GM18498 (cell line): Measurements from ENCODE around the gene KIF6.

ENCODE experiments used
- ATAC-seq: cut with Tn5 transposase; IDR thresholded peaks from one replicate; pipeline ENCODE4 v1.9.1; 2021; ENCODE audit warnings: mild to moderate bottlenecking, moderate library complexity; ENCODE audit not compliant: unreplicated experiment

The KIF6 gene

DNA sequence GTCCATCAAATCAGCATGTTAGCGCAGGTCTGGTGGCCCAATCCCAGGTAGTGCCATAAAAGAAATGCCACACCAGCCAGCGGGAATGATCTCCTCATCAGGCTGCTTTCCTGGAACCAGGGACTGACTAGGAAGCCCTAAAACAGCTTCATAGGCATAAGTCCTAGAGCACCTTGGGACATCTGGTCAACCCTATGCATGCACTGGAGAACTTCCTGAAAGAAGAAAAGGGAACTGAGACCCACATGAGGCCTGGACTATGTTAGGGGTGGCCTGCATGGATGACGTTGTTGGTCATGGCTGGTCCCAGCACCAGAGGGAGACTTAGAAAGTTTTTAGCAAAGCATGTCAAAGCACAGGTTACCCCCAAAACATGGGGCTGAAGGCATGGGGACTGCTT lies 395.2 kb downstream of the KIF6 start:
- peak; percentile 79 for ATAC-seq

DNA sequence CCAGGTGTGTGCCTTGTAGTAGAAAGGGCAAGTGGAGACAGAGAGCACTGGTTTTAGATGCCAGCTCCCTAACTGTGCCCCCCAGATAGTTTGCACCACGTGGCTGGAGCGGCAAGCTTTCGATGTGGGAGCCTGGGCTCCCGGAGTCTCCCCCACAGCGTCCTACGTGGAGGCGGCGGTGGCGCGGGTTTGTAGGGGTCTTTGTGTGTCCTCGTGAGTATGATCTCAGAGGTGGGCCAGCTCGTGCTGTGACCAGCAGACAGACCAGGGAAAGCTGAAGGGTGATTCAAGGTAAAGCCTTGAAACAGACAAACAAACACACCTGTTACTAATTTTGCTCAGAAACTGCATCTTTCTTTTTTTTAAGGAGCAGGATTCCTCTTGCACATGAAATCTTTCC lies 397.1 kb downstream of the KIF6 start:
- ATAC-seq, result no peak

DNA sequence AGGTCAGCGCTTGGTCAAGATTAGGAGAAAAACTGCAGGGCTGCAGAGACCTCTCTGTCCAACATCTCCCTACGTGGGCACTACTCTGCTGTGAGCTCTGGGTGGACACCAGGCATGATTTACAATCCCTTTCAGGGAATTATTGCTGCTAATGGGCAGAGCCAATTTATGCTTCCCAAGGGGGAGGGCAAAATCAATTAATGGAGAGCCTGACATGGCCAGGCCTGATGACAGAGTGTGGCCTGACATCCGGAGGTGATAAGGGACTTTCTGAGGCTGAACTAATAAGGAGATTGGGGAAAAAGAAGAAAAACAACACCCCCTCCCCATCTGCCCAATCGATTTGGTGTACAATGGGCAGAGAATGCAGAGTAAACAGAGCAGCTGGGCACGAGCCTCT lies 397.7 kb downstream of the KIF6 start:
- ATAC-seq, result no peak

DNA sequence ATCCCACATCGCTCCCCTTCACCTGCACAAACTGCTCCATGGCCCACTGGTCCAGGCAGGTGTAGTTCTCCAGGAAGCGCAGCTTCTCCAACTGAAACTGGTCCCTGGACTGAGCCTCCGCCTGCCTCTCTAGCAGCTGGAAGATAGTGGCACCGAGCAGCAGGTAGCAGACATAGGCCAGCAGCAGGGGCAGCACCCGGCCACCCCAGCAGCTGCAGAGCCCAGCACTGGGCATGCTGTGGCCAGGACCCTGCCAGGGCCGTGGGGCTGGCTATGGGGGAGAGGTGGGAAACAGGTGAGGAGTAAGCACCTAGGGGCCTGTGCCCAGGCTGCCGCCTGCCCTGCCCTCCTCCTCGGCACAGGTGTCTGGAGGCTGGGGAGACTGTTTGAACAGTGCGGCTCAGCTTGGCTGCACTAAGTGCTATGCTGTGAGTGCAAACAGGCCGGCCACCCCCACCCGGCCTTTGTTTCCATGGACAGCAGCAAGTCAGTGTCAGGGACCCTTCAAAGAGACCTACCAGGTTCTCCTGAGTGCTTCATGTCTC lies 402.8 kb downstream of the KIF6 start, which contains the start of gene KCNK16:
Gene KCNK16 (minus strand): TSS at position 397 of the 545 bp plus-strand sequence. CDS start 162 bp downstream, at position 235.
- no peak for ATAC-seq

DNA sequence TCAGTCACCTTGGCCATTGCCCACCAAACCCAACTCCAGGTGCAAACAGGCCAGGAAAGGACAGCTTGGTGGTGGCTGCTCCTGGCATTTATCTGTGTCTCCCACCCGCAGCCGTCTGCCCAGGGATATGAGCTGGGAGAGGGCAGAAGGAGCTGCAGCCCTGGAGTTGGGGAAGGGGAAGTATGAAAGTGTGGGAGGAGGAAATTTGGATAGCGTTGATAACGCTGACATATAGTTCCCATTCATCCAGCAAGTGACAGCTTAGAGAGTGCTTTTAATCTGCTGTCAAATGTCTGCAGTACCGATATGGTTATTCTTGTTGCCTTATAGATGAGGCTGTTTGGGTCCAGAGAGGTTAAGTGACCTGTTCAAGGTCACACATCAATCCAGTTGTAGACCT lies 403.4 kb downstream of the KIF6 start:
- no peak for ATAC-seq

DNA sequence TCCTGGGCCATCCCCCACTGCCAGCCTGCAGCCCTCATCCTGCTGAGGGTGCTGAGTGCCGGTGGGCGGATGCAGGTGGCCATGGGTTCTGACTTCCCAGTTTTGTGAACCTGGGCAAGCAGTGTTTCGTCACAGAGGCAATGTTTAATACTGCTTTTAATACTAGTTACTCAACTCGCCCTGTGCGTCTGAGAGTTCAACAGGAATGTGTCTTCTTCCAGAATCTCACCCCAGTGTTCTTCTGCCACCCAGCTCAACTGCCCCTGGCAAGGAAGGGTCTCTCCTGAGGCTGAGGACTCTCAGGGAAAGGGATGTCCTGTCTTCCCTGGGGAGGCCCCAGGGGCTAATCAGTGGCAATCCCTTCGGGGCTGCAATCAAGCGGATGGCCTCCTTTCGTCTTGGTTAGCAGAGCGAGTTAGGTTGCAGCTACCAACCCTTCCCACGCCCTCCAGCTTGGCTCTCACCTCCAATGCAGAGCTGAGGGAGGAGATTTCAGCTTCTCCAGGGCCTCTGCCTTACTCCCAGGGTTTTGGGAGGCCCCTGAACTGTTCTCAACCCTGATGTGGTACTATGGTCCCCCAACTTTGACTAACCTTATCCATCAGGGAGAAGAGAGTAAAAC lies 404.7 kb downstream of the KIF6 start:
- no peak for ATAC-seq

DNA sequence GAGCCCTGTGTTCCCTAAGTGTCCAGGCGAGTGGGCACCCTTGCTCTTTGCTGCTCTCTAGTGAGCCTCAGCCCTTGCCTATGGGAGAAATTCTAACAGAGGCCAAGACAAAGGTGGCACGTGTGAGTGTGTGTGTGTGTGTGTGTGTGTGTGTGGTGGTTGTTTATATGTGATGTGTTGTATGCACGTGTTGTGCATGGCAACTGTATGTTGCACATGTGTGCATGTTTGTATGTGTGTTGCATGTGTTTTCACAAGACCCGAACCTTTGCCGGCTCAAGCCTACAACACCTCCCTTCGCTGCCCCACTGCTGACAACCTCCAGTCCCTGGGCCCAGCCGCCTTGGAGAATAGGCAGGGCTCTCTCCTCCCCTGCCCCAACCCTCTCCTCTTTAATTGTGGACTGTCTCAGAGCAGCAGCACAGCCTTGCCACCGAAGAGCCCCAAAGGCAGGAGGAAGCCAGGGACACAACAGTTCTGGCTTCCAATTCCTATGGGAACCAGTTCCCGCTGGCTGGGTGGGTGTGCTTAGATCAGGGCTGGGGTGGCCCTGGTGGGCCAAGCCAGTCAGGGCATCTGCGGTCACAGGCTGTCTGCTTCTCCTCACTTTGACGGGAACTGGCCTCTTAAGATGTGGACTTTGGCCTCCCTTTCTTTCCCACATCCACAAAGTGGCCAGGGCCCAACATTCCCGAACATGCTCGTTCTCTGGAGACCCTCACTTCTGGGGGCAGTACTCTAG lies 405.4 kb downstream of the KIF6 start:
- no peak for ATAC-seq

DNA sequence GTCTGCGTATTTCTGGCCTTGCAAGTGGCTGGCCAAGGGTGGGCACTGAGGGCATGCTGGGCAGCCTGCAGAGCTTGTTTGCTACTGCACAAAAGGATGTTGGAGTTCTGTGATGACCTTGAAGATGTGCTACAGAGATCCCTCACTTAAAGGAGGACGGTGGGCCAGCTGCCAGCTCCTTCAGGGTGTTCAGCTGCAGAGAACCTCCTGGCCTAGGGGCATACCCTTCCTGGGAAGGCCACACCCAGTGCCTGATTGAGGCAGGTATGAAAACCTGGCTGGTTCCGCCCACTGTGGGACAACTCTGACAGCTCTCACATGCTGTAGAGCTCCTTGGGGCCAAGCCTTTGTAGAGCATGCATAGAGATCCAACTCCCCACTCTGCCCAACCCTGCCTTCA lies 408.0 kb downstream of the KIF6 start:
- no peak for ATAC-seq

DNA sequence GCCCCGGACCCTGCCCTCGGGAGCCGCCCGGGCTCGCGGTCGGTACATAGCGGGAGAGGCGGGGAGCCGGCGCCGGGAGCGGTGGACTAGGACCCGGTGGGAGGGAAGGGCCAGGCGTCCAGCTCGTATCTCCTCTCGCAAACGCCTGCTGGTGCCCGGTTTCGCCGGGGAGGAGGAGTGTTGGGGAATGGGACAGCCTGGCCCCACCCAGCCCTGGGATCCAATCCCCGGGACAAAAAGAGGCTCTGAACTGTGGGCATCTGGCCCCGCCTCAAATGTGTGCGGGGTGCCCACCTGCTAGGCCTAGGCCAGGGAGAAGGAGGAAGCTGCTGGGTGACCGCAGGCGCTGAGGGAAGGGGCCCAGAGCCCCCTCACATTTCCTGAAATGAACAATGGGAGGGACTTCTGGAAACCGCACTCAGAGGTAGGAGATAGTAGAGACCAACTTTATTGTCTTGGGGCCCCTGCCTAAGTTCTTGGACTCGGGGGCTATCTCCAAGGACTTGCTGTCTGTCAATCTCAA lies 410.9 kb downstream of the KIF6 start, which contains the start of gene KCNK17:
Gene KCNK17 (minus strand): TSS at position 147 of the 523 bp plus-strand sequence. CDS start 99 bp downstream, at position 48.
- no peak for ATAC-seq

DNA sequence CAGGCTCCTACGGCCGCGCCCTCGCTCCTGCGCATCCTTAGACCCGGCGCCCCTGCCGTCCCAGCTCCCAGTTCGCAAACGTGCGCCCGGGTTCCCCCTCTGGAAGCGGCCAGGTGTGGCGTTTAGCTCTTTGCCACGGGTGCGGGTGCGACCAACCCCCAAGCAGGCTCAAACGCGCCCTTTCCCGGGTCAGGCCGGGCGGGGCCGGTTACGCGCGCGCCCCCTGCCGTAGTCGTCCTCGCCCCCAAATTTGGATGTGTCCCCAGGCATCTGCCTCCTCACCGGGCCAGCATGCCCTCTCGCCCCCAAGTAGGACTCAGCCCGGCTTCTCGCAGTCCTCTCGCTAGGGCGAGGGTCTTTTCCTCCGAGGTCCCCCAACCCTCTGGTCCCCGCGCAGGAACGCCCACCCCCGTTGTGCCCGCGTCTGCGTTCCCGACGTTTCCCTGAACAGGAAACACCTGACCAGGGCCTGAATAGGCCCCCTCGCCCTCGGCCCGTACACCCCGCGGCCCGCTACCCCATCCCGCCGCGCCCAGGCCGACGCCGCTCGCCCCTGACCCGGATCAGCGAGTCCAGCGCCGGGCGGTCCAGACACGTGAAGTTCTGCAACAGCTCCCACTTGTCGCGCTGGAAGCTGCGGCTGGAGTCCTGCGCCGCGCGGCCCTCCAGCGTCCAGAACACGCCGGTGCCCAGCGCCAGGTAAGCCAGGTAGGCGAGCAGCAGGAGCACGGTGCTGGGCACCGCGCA lies 411.5 kb downstream of the KIF6 start:
- ATAC-seq, result no peak

DNA sequence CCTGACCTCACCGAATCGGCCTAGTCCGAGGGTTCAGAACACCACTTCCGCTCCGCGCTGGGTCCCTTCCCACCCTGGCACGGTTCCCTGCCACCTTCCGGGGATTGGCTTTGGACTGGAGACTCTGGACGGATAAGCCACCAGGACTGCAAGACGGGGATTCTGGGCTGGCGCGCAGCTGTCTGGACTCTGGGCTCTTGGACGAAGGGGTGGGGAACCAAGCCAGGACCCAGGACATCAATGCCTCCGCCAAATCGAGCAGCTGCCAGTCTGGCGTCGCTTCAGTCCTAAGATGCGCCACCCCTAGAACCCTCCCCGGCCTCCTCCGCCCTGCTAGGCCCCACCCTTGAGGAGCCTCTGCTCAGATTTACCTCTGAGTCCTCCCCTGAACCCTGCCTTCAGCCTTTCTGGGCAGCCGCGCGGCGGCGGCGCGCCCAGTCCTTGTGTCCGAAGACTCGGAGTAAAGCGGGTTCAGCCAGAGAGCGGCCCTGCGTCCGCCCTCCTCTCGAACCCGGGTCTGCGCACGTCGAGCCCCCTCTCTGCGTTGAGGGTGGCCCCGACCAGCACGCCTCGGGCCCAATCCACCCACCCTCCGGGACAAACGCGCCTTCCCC lies 412.2 kb downstream of the KIF6 start:
- ATAC-seq, result no peak

DNA sequence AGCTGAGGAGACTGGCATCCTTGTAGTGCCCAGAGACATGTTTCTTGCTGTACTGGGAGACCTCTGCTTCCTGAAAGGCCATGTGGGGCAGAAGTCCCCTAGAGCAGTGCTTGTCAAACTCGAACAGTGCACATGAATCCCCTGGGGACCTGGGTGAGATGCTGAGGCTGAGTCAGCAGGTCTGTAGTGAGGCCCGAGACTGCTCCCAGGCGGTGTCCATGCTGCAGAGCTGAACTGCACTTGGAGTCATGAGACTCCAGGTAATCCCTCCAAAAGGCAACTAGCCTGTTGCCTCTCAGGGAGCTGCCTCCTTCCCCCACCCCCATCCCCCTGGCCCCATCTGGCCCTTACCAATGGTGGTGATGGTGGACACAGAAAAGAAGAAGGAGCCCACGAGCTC lies 414.7 kb downstream of the KIF6 start:
- ATAC-seq, result no peak

DNA sequence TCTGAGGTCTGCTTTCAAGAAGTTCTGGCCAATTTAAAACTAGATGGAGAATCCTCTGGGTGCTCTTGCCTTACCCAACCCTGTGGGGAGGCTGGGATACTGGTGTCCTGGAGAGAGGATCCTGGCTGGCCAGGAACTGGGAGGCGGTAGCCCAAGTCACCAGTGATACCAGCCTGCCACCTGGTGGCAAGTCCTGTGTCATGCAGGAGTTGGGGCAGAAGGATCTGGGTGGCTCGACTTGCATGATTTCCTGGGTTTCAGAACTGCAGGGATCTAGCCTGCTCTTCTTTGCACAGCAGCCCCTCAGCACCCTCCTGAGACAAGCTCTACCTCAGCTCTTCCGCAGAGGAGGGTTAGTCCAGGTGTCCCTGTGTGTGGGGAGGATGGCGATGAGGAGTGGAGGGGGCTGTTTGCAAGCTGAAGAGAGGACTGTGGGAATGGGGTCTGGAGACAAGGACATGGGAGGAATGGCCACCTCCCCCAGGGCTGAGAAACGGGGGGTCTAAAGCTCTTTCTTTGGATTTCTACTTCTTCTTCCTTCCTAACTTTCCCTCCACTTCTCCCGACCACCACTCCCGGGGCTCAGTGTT lies 415.2 kb downstream of the KIF6 start:
- no peak for ATAC-seq

DNA sequence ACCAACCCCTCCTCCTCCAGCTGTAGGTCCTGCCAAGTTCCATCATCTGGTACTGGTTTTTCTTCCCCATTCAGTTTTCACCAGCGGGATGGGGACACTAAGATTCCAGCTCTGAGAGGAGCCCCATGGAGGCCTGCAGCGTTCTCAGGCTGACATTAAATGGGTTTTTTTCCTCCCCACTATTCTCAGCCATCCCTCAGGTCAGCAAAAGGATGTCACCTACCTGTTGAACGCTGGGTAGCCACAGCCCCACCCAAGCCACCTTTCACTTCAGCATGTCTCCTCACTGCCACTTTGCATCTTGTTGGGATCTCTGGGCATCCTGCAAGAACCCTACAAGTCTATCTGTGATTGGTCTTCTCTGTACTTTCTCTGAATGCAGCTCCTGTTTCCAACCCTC lies 417.7 kb downstream of the KIF6 start:
- ATAC-seq, result no peak

DNA sequence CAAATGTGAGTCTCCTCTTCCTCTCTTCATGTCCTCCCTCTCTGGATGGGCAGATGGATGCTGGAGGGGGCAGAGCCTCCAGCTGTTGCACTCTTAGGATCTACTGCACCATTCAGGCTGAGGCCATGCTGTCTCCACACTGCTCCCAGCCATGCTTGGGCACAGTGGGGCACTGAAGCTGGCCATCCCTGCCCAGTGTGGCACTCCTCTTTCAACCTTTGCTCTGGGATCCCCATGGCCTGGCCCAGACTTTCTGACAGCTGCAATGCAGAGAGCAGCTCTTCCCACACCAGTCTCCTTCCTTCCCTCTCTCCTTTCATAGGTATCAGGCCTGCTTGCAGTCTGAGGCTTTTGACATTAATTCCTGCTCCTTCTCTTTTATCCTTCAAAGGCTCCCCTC lies 420.3 kb downstream of the KIF6 start:
- ATAC-seq, result no peak

DNA sequence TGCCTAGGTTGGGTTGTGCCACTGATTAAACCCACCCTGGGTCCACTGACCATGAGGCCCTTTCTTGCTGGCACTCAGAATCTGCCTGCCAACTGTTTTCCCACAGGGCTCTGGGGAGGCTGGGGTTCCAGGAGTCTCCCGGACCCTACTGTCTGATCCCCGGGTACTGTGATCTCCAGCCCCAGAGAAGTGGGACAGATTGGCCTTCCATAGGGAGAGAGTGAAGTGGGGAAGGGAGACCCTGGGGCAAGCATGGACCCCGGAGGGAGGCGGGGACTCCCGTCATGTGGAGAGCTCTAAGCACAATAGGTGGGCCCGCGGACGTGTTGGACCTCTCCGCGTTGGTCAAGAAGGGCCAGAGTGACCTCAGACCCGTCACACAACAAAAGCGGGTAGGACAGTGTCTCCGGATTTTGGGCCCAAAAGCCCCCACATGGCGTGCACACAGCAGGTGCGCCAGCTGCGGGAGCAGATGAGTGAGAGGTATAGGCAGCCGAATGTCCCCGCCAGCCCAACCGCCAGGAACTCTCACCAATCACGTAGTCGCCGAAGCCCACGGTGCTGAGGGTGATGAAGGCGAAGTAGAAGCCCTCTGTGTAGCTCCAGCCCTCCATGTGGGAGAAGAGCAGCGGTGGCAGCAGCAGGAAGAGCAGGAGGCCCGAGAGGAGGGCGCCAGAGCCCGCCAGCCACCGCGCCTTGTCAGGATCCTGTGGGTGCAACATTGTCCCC lies 421.6 kb downstream of the KIF6 start:
- no peak for ATAC-seq

DNA sequence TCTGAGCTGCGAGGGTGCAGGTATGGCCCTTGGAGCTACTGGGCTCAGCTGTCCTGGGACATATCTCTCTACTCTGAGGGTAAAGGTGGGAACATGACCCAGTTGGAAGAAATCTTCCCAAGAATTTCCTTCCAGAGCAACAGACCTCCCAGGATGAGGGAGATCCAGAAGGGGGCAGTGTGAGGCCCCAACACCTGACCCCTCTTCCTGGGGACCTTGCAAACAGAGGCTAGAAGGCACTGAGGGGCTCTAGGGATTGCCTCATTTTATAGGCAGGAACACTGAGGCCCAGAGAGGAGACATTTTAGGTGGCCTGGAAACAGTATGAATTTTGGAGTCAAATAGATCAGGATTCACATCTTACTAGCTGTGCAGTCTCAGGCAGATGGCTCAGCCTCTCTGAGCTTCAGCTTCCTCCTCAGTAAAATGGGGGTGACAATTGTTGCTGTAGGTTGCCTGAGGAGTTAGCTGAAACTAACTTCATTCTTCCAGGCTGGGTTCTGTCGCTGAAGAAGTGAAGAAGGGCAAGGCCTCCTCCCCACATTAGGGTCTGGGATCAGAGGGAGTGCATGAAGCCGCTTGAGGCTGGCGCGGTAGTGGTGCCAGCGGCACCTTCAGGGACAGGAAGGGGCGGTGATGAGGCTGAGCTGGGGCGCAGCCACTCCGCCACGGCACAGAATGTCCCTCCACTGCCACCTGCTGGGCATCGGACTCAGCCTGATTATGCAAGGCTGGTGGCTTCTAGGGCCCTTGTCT lies 422.4 kb downstream of the KIF6 start:
- peak; percentile 81 for ATAC-seq

DNA sequence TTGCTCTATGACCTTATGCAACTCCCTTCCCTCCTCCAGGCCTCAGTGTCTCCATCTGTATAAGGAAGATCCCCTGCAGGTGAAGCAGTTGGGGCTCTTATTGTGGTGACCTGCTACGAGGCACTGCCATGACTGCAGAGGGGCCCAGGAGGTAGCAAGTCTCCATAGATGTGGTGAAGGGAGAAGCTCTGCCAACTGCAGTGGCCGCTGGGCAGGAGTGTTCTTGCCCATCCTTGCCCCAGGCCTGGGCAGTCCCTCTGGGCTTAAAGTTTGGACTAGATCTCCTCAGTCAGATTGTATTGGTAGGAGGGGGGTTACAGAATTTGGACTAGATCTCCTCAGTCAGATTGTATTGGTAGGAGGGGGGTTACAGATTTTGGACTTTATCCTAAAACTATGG lies 423.2 kb downstream of the KIF6 start:
- no peak for ATAC-seq

DNA sequence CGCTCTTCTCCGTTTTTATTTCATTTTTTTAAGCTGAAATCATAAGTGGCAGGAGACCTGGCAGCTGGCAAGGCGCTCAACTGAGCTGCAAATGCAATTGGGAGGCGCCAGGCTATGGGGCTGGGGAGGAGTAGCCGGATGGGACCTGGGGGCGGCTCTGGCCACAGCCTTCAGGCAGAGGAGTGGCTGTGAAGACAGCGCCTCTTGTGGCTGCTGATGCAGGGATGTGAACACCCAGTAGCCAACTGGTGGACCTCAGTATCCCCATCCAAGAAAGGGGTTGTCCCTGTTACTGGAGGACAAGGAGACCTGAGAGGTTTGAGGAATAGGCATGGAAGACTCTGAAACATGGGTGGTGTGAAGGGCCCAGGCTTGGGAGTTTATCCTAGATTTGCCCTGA lies 423.6 kb downstream of the KIF6 start:
- no peak for ATAC-seq
